ENCODE results near the gene MANEAL.

The MANEAL gene

GRCh38 chr1:37782491-37782890 lies 11.2 kb upstream of the MANEAL start:
- DNase-seq (ENCODE audit: low read depth in 2 of 2, low spot score in 1 of 2) = no peak

- DNase-seq (ENCODE audit: low read depth in 2 of 2, low spot score in 1 of 2) = no peak
These were observed 532 bp upstream of the MANEAL start for GRCh38 chr1:37792943-37793686.

GRCh38 chr1:37794372-37795339 lies 1.0 kb downstream of the MANEAL start:
- DNase-seq (ENCODE audit: low read depth in 2 of 2, low spot score in 1 of 2) = no peak

- DNase-seq (ENCODE audit: low read depth in 2 of 2, low spot score in 1 of 2) = no peak
These were observed 1.9 kb downstream of the MANEAL start for GRCh38 chr1:37795340-37796125.

GRCh38 chr1:37797750-37798345 lies 4.2 kb downstream of the MANEAL start:
- DNase-seq (ENCODE audit: low read depth in 2 of 2, low spot score in 1 of 2) = no peak

GRCh38 chr1:37802439-37802838 lies 8.8 kb downstream of the MANEAL start:
- no peak for DNase-seq (ENCODE audit: low read depth in 2 of 2, low spot score in 1 of 2)

- DNase-seq (ENCODE audit: low read depth in 2 of 2, low spot score in 1 of 2) = no peak
These were observed 13.5 kb downstream of the MANEAL start for GRCh38 chr1:37807220-37807554.

- peak; percentile 85 for DNase-seq (ENCODE audit: low read depth in 2 of 2, low spot score in 1 of 2)
These were observed 14.1 kb downstream of the MANEAL start, which contains the start of the genes C1orf122 and YRDC for GRCh38 chr1:37807555-37808368. TSS of gene C1orf122 (plus strand) at chr1:37807790. CDS start at chr1:37808405, 615 bp downstream. TSS of gene YRDC (minus strand) at chr1:37808208. CDS start at chr1:37808180, 28 bp downstream.

GRCh38 chr1:37808369-37809319 lies 15.0 kb downstream of the MANEAL start:
- DNase-seq (ENCODE audit: low read depth in 2 of 2, low spot score in 1 of 2) = no peak

- no peak for DNase-seq (ENCODE audit: low read depth in 2 of 2, low spot score in 1 of 2)
These were observed 16.3 kb downstream of the MANEAL start for GRCh38 chr1:37809942-37810341.

GRCh38 chr1:37811027-37811655 lies 17.5 kb downstream of the MANEAL start:
- DNase-seq (ENCODE audit: low read depth in 2 of 2, low spot score in 1 of 2) = no peak

GRCh38 chr1:37813529-37814145 lies 20.0 kb downstream of the MANEAL start:
- no peak for DNase-seq (ENCODE audit: low read depth in 2 of 2, low spot score in 1 of 2)

GRCh38 chr1:37814252-37814651 lies 20.6 kb downstream of the MANEAL start:
- no peak for DNase-seq (ENCODE audit: low read depth in 2 of 2, low spot score in 1 of 2)

GRCh38 chr1:37817481-37817880 lies 23.8 kb downstream of the MANEAL start:
- no peak for DNase-seq (ENCODE audit: low read depth in 2 of 2, low spot score in 1 of 2)

GRCh38 chr1:37821481-37821880 lies 27.8 kb downstream of the MANEAL start:
- no peak for DNase-seq (ENCODE audit: low read depth in 2 of 2, low spot score in 1 of 2)

GRCh38 chr1:37822906-37823815 lies 29.5 kb downstream of the MANEAL start:
- no peak for DNase-seq (ENCODE audit: low read depth in 2 of 2, low spot score in 1 of 2)

- no peak for DNase-seq (ENCODE audit: low read depth in 2 of 2, low spot score in 1 of 2)
These were observed 30.4 kb downstream of the MANEAL start for GRCh38 chr1:37824001-37824400.

Data from stimulated activated CD8-positive, alpha-beta memory T cell treated with anti-CD3 and anti-CD28 coated beads, Interleukin-4, amount 100 ng/mL, for 1 hour (primary cell).